Hepatocyte (in vitro differentiated cells): ENCODE data around the gene GPR15.

Experiments used
- EZH2 ChIP-seq: fragments of 200-600 bp; sonication (generic); IDR thresholded peaks from 2 replicates; pipeline ENCODE4 v1.6.1; 2016; ENCODE audit warnings: antibody characterized with exemption, mild to moderate bottlenecking, borderline replicate concordance
- TF ChIP-seq, protein P1 (sequence below): fragments of 200-600 bp; sonication (generic); IDR thresholded peaks from 2 replicates; pipeline ENCODE4 v1.5.1; 2016; ENCODE audit warnings: antibody characterized with exemption, mild to moderate bottlenecking; ENCODE audit not compliant: poor library complexity

DNA sequence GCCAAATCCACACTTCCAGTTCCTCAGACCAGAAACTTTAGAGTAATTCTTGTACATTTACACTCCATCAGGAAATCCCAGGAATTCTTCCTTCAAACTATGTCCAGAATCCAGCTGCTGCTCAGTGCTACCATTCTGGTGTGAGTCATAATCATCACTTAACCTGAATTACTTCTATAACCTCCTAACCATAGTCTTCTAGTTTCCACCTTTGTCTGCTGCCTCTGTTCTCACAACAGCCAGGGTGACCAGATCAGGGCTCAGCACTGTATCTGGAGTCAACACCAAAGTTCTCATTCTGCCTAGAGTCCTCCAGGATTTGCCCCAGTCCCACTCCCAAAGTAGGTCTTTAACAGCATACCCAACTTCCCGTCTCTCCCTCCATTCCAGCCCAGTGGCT lies 12.4 kb upstream of the GPR15 start:
- TF ChIP-seq, protein P1, sequence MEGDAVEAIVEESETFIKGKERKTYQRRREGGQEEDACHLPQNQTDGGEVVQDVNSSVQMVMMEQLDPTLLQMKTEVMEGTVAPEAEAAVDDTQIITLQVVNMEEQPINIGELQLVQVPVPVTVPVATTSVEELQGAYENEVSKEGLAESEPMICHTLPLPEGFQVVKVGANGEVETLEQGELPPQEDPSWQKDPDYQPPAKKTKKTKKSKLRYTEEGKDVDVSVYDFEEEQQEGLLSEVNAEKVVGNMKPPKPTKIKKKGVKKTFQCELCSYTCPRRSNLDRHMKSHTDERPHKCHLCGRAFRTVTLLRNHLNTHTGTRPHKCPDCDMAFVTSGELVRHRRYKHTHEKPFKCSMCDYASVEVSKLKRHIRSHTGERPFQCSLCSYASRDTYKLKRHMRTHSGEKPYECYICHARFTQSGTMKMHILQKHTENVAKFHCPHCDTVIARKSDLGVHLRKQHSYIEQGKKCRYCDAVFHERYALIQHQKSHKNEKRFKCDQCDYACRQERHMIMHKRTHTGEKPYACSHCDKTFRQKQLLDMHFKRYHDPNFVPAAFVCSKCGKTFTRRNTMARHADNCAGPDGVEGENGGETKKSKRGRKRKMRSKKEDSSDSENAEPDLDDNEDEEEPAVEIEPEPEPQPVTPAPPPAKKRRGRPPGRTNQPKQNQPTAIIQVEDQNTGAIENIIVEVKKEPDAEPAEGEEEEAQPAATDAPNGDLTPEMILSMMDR, result no peak
- no peak for TF ChIP-seq EZH2
